Measurements from ENCODE around the gene FRAS1.

- TF ChIP-seq CTCF (IDR thresholded peaks at IDR 0.05; ENCODE audit: borderline replicate concordance, extremely low read depth, low read length, poor library complexity, severe bottlenecking) = no peak
- TF ChIP-seq EZH2 (IDR thresholded peaks at IDR 0.05; ENCODE audit: borderline replicate concordance, low read depth, low read length, severe bottlenecking) = no peak
Measured at GRCh38 chr4:78292856-78293255, 235.7 kb downstream of the FRAS1 start.

All from DND-41 (cell line).